NCI-H2196 (cell line): Measurements from ENCODE around the gene GPR37.
A peak's percentile ranks its signal among the peaks of the same experiment; 100 is the strongest.

Experiments used
- DNase-seq: peaks from one replicate; lab custom pipeline; 2025; ENCODE audit not compliant: unreplicated experiment; lab: John Stamatoyannopoulos, UW

Gene GPR37, protein sequence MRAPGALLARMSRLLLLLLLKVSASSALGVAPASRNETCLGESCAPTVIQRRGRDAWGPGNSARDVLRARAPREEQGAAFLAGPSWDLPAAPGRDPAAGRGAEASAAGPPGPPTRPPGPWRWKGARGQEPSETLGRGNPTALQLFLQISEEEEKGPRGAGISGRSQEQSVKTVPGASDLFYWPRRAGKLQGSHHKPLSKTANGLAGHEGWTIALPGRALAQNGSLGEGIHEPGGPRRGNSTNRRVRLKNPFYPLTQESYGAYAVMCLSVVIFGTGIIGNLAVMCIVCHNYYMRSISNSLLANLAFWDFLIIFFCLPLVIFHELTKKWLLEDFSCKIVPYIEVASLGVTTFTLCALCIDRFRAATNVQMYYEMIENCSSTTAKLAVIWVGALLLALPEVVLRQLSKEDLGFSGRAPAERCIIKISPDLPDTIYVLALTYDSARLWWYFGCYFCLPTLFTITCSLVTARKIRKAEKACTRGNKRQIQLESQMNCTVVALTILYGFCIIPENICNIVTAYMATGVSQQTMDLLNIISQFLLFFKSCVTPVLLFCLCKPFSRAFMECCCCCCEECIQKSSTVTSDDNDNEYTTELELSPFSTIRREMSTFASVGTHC

DNA sequence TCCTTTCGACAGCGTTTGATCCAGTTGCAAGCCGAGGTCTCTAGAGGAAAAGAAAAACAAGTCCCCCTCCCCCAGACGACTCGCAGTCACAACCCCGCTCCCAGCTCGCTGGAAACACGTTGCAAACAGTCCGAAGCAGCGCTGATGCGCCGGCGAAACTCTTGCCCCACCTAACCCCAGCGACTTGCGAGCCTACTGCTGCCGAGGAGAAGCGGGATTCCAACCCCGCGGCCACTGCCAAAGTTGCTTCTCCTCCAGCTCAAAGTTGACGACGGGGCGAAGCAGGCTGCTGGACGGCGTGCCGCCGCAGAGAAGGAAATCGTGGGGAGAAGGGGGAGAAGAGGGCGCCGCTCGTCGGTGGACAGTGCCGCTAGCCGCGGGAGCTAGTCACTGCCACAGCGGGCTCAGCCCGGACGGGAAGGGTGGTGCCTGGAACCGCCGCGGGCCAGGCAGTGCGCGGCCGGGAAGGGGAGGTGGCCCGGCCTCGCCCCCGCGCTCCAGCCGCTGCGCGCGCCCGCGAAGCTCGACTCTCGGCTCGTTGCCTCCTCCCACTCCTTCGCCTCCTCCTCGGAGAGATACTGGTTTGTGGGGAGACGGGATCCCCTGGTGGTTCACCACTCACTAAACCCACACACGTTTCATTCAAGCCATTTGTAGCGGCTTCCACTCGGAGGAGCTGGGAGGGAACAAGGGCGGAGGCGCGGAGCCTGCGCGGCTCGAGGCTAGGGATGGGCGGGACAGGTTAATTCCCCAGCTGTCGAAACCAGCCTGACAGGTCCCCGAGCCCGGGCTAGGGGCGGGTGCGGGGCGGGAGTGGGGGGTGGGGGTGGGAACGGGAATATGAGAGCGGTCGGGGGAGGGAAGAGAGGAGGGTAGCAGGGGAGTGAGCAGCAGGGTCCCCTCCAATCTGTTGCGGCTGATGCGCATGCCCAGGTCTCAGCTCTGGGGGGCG is at the start of gene GPR37:
GPR37 (minus strand) TSS at position 392 of the 952 bp plus-strand sequence. CDS start 816 bp downstream, outside the sequence.
- peak; percentile 85 for DNase-seq

DNA sequence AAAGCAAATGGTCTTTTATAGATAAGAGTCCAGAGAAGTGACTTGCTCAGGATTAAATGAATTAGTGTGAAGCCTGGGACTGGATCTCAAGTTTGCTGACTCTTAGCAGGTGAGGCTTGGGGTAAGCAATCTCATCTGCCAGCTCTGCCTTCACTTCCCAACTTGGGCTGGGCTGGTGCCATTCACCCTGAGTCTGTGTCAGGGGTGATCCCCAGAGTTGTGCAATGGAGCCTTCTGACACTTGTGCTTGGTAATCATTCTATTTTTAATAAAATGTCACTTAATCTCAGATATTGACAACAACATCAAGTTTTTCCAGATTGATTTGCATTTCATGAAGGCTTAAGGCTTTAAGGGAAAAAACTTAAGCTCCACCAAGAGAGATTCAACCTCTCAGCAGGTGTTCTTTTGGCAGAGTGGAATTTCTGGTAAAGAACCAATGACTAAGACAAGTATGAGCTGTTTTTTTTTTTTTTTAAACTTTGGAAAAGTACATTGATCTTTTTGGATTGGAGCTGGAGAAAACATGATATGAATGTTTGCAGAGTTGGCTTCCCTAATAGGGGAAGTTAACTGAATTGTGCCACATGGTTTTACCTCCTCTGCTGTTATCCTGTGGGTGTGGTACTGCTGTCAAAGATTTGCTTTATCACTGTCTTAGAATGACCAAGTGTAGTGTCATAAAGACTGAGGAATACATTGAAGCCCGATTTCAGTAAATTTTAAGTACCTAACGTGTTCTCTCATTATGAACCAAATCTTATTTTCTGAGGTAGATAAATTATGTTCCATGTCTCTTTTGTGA is 48.6 kb upstream of the GPR37 start:
- no peak for DNase-seq

DNA sequence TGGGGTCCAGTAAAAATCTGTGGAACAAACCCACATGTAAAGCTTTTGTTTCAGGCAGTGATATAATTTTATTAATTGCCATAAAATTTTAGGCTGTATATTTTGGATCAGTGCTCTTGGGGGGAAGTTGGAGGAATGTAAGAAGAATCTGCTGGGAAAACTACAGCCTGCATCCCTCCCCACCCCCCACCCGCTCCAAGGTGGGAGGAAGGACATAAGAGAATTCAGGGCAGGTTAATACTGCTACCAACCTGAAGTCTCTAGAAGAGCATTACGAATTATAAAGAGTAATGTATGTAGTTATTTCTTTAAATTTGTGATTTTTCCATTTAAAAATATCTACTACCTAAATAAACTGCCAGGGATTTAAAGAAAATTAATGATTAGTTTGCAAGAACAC is 47.2 kb upstream of the GPR37 start:
- DNase-seq = no peak

DNA sequence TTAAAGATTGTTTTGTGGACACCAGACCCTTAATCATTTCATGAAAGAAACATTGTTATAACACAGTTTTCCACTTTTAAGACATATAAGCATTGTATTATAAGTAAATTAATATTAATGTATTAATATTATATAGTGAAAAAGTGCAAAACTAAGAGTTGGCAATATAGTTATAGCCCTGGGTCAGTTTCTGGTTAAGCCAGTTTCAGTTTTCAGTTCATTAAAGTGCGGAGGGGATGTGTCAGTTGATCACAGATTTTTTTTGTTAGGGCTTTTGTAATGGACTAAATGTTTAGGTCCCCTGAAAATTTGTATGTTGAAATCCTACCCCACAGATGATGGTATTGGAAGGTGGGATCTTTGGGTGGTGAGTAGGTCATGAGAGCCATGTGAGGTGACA is 45.7 kb upstream of the GPR37 start:
- no peak for DNase-seq

DNA sequence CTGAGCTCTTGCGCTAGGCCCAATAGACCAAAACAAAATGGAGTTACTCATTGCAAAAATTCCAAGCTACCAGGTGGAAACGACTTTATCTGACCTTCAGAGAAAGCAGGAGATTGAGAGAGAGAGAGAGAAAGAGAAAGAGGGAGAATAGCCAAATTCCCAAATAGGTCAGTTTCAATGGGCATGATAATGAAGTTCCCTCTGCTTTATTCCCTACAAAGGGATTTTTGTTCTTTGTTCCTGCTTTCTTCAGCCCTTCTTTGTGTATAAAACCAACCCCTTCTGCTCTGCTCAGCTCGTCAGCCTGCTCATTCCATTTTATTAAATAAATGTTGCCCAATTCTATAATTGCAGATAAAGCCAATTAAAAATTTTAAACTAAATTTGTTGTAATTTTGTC is 45.0 kb upstream of the GPR37 start:
- no peak for DNase-seq

DNA sequence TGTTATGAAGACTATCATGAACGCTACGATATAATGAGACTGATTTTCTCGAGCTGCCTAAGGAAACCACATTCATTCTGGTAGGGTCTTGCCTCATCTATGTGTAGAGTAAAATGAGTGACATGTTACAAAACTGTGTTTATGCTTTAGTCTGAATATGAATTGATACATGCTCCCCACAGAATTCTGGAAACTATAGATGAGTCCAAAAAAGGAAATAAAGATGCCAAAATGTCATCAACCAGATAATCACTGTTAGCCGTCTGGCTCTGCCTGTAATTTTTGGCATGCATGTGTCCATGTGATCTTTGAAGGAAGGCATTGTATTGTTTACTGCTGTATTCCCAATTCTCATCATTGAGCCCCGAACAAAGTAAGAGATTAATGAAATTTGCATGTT is 42.6 kb upstream of the GPR37 start:
- no peak for DNase-seq

DNA sequence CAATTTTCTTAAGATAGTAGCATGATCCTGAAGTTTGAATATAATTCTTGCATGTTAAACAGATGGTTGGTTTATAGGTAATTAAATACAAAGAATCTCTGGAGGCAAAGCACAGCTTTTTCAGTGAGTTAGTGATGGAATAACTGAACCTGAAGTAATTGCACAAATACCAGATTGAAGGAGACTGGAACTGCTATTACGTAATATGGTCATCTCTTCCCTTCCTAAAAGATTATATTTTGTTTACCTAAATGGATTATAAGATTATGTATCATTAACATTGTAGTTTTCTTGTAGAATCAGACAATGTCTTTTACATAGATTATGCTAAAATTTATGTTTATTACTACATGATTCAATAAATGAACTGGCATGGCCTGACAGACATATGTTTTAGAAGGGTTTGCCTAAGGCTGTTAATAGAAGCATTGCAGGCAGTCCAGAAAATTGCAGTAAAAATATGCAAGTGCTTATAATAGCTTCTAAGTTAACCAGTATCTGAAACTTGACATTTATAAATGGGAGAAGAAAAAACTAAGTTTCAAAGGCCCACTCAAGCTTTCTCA is 35.8 kb upstream of the GPR37 start:
- DNase-seq = no peak

DNA sequence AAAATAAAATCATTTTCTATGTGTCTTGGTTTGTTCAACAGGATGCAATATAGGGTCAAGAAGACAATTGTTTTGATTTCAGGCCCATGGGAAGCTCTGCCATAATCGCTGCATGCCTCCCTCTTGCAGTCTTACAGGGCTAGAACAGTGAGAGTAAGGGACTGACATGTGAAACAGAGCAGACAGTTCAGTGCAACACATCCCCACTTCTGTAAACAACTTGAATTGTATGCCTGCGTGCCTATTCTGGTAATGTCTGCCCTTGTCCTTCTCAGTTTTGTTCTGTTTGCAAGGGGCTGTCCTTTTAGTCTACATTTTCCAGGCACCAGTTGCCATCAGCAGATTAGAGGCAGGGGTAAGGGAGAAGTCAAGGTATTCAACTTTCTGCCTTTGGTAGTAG is 34.8 kb upstream of the GPR37 start:
- no peak for DNase-seq

DNA sequence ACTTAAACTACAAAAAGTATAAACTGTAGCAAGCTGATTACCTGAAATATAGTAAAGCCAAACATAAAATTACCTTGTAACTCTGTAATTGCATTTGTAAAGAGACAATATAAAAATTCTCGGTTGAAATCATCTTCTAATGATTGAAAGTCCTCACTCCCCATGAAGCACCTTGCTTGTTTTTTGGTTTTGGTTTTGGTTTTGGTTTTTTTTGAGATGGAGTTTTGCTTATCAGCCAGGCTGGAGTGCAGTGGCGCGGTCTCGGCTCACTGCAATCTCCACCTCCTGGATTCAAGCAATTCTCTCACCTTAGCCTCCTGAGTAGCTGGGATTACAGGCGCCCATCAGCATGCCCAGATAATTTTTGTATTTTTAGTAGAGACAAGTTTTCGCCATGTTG is 33.9 kb upstream of the GPR37 start:
- DNase-seq = no peak

DNA sequence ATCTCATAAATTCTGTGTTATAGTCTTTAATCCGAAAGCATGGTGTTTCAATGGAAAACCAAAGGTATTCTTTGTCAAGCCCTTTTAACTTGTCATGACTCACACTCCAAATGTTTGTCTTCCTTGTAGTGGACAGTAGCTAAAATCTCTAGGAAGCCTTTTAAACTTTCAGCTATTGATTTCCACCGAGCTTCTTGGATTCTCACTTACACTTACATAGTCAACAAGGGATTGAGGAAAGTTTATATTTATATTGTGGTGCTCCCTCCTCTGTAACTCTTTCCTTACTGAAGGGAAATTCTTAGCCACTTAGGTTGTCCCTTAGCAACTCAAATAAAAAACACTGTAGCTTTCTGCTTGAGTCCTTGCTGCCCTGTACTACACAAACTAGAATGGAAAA is 31.2 kb upstream of the GPR37 start:
- no peak for DNase-seq

DNA sequence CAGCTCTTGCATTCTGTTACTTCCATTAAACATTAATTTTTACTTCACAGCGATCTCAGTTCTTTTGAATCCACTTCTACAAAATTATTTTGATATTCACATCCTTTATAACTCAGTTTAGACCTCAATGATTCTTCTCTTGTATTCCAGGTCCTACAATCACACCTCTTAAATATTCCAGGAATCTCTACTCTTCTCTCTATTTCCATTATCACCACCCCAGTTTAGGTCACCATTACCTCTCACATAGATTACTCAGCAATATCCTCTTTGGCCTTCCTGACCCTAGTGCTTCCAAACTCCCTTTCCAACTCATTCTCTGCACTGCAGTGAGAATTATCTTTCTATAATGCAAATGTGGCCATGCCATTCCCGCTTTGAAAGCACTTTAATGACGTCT is 27.1 kb upstream of the GPR37 start:
- no peak for DNase-seq

DNA sequence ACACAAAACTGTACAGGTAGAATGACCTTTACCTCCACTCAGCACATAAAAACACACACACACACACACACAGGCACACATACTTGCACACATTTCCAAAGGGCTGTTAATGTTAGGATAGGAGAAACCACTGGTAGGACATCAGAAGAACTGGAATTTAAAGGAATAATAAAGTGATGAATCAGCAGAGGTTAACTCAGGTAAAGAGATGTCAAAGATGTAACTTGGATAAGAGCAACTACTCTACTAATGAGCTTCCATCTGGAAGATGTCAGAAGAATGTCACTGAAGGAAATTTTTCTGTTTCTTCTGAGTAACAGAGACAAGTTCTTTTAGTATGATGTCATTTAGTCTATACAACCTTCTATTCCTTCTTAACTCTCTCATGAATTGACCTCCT is 26.4 kb upstream of the GPR37 start:
- DNase-seq = no peak

DNA sequence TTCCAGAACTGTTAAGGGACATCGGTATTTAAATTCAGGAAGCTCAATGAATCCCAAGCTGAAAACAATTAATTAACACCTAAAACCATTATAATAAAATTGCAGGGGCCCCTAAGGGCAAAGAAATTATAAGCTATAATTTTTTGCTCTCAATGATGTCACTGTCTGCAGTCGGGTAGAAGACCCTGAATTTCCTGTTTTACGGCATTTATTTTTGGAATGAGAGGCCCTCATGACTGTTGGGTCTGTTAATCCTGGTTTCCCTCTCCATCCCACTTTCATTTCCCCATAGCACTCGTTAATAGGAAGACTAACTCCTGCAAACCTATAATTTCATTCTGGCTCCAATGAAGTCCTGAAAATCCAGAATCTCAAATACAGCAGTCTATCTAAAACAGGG is 25.8 kb upstream of the GPR37 start:
- DNase-seq = no peak

DNA sequence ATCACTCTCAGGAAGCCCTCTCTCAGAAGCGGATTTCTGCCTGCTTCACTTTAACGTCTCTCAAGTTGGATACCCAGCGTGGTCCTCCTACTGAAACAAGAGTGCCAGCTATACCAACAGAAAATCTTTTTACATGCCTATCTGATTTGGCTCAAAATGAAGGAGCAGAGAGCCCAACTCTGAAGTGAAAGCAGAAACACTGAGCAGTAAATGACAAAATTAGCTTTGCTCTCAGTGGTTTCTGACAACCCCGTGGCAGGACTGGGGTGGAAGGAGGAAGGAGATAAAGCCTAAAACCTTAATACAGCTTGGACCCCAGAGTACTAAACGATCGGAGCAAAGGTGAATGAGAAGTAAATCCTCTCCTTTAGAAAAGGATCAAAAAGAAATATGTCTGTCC is 25.1 kb upstream of the GPR37 start:
- DNase-seq = no peak

DNA sequence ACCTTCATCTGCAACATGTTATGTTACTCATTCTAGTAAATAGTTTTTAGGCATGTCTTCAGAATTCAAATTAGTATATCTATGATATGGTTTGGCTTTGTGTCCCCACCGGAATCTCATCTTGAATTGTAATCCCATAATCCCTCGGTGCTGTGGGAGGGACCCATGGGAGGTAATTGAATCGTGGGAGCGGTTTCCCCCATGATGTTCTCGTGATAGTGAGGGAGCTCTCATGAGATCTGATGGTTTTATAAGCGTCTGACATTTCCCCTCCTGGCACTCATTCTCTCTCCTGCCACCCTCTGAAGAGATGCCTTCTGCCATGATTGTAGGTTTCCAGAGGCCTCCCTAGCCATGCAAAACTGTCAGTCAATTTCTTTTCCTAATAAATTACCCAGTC is 20.4 kb upstream of the GPR37 start:
- DNase-seq = no peak

DNA sequence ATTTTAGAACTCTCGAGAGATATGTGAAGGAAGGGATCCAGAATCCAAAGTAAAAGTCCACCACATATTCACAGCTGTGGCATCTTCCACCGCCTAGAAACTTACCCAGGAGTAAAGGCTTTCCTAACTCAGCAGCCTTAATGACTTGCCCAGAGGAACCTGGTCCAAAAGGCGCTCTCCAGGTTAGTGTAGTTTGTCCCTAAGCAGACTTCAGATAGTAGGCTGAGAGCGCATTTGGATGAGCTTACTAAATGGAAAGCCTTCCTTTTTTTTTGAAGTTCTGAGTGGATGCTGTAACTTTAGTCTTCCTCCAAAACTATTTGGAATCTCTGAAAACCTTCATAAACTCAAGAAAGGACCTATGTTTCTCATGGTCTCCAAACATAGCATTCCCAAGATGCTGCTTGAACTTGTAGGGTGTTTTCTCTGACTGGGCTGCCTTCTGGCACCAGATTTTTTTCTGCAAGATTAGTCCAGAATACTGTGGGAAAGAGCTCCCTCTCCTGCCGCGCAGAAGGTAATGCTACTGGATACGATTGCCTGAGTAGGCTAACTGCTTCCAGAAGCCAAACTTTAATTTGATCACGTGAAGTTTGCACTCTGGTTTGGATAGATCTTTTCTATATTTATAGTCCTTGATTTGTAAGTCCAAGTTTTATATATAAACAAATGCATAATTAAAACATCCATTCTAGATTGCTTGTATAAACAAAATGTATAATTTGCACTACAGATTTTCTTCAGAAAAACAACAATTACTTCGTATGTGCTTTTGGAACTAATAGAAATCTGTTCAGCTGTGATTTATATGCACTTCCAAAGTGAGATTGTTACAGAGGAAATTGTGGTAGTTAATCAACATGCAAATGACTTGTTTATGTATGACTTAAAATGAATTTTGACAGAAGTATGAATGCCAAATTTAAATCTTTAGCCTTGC is 19.6 kb upstream of the GPR37 start:
- peak; percentile 48 for DNase-seq

DNA sequence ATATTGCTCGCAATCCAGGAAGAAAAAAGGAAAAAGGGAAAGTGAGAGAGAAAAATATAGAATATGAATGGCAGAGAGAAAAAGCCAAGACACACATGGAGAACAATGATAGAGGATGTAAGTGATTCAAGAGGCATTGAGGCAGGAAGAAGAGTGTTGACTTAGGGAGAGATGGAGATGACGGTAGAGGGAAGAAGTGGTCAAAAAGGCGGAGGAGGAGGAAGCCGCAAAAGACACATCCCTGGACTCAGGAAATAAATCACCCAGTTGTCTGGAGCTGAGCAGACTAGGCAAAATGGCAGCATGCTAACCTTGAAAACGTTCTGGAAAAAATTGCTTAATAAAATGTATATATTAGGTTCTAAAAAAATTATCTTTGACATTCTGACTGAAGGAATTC is 17.7 kb upstream of the GPR37 start:
- no peak for DNase-seq

DNA sequence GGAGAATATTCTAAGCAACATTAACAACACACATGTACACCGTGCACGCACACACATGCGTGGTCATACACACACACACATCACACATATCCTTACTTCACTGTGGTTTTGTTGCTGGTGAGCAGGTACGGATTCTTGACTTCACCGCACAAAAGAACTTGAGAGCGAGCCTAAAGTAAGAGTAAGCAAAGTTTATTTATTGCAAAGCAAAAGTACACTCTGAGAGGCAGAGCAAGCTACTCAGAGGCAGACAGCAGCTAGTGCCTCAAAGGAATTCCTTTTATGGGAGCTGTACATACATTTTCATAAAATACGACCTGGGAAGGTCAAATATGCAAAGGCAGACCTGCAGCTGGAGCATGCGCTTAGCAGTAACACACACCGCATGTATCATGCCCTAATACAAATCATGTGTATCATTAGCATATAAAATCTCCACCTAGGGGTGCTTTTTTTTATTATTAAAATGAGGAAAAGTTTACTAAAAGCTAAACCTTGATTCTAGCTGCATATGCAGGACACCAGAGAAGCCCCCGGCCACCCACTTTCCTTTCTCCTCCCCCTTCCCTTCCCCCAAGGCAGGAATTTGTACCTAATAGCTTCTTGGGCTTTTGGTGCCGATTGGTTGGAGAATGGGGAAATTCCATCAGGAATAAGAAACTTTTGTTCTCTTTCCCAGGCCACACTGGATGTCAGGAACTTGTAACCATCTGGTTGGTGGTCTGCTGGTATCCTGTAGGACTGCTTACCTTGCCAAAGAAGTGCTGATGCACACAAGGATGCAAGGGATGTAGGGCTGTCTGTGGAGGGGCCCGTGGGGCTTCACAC is 16.5 kb upstream of the GPR37 start:
- DNase-seq = no peak

DNA sequence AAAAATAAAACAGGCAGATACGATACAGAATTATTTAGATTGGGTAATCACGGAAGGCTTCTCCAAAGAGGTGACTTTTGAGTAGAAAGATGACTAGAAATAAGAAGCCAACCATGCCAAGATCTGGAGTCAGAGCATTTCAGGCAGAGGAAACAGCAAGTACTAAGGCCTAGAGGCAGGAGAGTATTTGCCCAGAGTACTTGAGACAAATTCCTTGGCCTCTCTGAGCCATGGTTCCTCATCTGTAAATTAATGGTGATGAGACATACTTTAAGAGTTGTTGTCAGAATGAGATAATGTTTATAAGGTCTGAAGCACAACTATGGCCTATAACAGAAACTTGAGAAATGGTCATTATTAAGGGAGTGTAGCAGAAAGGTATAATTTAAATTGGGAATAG is 15.8 kb upstream of the GPR37 start:
- no peak for DNase-seq
